ENCODE measurements around the gene PRRT2.

DNA sequence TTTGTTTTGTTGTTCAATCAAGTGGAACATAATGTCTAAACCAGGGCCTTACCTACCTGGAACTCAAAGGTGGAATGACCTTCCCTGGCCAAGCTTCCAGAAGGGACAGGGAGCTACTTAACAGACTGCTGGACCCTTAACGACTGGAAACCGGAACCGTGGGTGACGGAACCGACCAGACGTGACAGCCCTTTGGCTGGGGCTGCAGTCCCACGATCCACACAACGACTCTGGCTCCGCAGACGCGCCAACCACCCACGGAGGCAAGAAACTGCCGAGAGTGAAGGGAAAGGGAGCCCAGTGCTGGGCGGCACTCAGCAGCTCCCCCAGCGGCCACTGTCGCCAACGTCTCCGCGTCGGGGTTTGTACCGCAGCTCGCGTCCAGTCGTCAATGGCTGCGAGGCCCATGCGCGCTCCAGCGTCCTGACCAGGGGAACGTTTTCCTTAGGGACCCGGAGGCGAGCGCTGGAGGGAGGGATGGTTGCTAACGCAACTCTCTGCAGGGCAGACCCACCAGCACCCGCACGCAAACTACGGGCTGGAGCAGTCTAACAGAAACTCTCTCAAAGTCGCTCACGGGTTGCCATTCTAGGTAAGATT, 27.0 kb upstream of the PRRT2 start:
- no peak for TF ChIP-seq EZH2 (IDR thresholded peaks at IDR 0.05)
- TF ChIP-seq POLR2AphosphoS5 (IDR thresholded peaks at IDR 0.05; ENCODE audit: borderline replicate concordance, low read depth, low read length) = no peak
- no peak for TF ChIP-seq FOXP2 (optimal IDR thresholded peaks at IDR 0.05; ENCODE audit: control extremely low read depth, extremely low read length, insufficient read depth)
